Stimulated activated CD8-positive, alpha-beta memory T cell treated with anti-CD3 and anti-CD28 coated beads, Interleukin-15, amount 100 ng/mL, for 24 hours (primary cell): ENCODE data around the gene STRADA.
A peak's percentile ranks its signal among the peaks of the same experiment; 100 is the strongest.

Source experiments
- DNase-seq: peaks from one replicate; pipeline ENCODE4 v3.0.0-alpha.2; 2020; ENCODE audit warnings: low read depth

STRADA gene, protein sequence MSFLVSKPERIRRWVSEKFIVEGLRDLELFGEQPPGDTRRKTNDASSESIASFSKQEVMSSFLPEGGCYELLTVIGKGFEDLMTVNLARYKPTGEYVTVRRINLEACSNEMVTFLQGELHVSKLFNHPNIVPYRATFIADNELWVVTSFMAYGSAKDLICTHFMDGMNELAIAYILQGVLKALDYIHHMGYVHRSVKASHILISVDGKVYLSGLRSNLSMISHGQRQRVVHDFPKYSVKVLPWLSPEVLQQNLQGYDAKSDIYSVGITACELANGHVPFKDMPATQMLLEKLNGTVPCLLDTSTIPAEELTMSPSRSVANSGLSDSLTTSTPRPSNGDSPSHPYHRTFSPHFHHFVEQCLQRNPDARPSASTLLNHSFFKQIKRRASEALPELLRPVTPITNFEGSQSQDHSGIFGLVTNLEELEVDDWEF

DNA sequence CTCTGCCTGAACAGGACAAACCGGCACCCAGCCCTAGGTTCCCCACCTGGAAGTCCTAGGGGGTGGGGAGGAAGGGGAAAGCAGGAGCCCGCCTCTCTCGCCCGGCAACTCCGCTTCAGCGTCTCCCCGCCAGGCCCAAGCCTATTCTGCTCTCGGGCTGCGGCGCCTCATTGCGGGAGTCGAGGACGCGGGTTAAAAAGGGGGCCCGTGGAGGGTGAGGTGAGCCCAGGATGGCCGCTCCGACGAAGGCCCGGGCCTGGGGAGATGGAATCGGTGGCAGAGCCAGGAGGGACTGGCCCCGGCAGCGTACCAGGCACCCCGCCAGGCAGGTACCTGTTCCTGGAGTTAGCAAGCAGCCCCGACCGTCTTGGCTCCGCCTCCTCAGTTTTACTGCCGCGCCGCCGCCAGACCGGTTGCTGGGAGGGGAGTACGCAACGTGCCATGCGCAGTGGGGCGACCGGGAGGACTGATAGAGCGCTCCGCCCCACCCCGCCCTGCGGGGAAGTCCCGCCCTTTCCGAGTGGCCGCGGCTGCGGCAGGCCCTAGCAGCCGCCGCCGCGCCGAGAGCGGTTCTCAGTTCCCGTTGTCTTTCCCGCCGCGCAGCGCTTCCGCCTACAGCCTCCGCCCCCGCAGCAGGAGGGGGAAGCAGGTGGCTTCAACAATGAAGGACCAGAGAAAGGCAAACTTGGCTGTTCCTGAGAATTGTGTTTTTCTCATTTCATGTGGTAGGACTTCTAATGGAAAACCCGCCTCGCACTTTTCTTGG, at the start of gene STRADA:
TSS of gene STRADA (minus strand) at position 392 of the 766 bp plus-strand sequence. CDS start 13,430 bp downstream, outside the sequence.
- DNase-seq: peak; percentile 97

DNA sequence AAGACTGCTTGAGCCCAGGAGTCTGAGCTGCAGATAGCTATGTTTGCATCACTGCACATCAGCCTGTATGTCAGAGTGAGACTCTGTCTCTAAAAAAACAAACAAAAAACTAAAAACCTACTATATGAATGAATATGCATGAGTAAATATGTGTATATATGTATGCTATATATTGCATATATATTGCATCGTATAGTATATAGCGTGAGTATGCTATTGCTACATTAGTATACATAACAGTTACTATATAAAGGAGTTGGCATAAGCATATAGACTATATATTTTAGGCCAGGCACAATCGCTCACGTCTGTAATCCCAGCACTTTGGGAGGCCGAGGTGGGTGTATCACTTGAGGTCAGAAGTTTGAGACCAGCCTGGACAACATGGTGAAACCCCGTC, 48.5 kb upstream of the STRADA start:
- DNase-seq: no peak

DNA sequence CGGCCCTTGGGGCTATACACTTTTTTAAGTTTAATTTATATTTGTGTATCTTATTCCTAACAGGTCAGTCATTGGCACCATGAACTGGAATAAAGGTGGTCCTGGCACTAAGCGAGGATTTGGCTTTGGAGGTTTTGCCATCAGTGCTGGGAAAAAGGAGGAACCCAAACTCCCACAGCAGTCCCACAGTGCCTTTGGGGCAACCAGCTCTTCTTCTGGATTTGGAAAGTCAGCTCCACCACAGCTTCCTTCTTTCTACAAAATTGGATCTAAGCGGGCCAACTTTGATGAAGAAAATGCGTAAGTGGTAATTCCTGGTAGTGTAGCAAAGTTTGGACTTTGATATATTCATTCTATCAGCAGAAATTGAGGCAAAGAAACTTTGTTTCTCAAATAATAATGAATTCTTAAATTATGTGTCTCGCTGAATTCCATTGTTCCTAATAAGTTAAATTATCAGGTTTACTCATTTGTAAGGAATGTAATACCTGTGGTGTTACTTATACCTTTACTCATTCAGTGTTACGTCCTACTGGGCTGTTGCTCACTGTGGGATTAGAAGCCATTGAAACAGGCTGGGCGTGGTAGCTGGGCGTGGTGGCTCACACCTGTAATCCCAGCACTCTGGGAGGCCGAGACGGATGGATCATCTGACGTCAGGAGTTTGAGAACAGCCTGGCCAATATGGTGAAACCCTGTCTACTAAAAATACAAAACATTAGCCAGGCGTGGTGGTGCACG, 45.5 kb upstream of the STRADA start:
- DNase-seq: no peak

DNA sequence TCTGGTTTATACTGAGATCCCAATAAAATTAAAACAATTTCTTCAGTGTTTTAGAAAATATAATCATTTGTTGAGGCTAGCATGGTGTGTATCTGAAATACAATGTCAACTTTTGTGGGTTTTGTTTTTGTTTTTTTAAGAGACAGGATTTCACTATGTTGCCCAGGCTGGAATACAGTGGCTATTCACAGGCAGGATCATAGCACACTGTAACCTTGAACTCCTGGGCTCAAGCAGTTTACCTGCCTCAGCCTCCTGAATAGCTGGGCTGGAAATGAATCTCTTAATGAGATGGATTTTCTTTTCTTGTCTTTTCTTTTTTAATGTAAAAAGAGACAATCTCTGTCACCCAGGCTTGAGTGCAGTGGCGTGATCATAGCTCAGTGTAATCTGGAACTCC, 44.5 kb upstream of the STRADA start:
- no peak for DNase-seq

DNA sequence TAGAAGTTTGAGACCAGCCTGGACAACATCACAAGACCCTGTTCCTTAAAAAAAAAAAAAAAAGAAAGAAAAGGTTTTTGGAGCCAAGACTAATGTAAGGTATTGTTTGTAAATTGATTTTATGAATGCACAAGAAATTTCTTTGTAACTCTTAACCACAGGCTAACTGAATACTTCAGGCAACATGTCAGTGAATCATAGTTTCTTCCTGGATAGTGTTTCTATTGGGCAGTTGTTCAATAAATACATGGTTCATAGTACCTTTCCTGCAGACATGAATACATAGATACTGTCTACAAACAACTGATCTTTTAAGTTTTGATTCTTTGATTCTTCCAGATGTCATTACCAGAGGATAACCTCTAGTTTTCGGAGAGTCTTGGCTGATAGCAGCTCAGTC, 44.0 kb upstream of the STRADA start:
- DNase-seq: no peak

DNA sequence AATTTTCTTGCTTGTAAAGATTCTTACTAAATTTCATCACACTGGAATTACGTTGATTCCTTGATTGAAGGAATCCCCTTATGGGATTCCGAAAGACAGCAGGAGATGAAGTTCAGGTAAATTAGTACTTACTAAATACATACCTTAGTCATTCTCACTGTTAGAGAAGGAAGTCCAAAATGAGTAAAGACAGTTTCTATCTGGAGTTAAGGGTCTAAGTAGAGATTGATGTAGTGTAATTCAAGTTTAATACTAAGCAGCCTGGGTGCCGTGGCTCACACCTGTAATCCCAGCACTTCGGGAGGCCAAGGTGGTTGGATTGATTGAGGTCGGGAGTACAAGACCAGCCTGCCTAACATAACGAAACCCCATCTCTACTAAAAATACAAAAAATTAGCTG, 41.9 kb upstream of the STRADA start:
- DNase-seq: no peak

DNA sequence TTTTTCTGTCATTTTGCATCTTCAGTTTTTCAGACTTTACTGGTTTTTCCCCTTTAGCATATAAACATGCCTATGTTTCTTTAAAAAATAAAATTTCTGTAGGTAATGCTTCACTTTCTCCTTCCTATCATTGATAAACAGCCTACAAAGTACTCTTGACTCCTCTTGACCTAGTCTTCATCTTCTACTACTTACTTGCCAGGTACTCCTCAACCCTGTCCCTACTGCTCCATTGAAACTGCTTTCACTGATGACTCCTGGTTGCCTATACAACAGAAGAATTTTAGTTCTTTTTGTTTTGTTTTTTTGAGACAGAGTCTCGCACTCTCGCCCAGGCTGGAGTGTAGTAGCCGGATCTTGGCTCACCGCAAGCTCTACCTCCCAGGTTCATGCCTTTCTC, 39.3 kb upstream of the STRADA start:
- no peak for DNase-seq

DNA sequence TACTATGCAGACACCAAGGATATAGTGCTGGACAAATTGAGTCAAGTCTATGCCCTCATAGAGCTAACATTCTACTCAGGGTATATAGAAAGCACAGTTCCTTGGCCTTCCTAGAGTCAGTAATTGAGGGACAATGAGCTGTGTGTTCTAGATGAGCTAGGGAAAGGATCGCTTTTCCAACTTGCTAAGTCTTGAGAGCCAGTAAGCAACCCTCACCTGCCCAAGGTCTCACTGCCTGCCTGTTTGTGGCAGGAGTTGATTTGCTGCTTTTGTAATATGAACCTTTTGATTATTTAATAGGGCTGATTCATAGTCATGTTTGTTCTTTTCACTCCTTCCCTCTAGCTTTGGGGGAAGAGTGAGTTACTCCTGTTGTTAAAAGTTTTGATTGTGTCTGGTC, 38.9 kb upstream of the STRADA start:
- DNase-seq: no peak

DNA sequence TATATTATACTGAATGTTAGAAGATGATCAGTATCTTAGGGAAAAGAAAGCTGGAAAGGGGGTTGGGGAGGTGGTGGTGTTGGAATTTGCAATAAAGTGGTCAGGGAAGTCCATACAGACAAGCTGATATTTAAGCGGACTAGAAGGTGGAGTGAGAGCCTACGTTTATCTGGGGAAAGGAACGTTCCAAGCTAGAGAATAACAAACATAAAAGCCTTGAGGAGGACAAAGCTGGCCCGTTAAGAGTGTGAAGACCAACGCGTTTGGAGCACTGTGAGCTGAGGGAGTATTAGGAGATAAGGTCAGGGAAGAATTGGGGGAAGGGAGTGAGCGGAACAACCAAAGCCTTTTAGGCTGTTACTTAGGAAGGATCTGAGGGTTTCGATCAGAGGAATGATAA, 33.8 kb upstream of the STRADA start:
- DNase-seq: no peak

DNA sequence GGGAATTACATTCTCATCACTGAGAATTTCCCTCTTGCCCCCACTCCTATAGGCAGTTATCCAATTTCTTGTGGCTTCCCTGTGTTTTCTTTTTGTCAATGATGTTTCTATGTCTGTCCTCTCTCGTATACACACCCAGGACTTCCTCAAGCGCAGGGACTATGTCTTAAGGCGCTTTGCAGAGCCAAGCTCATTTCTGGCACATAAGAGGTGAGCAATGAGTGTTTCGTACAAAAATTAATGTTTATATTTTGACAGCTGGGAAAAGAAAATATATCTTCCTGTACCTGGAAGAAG, 33.3 kb upstream of the STRADA start:
- DNase-seq: no peak

DNA sequence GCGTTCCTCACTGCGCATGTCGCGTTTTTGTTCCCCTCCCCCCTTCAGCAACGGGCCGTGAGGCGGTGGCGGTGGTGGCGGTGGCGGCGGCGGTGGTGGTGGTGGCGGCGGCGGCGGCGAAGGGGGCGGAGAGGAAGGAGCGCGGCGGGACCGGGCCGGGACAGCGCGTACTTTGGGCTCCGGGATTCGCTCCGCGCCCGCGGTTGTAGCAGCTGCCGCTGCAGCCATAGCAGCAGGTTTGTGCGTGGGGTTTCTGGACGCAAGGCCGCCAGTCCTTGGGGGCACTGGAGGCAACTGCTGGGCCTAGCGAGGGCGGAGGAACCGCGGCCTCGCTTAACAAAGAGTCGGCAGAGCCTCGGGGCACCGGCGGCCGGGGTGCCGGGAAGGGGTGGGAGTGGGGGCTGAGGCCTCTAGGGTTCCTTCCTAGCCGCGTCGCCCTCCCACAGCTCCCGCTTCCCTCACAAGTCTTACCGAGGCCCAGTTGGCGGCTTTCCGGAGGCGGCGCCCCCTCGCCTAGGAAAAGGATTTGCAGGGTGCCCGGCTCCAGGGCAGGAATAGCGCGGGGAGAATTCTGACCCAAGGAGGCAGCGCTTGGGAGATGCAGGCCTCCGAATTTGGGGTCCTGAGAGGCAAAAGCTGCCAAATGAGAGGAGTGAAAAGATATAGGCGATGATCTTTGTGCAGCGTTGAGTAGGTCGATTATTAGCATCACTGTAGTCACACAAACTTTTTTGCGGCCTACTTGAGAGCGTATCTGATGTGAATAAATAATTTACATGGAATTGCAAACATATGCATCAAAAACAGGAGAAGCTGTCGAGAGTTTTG, 32.8 kb upstream of the STRADA start, which contains the start of gene DDX42:
TSS of gene DDX42 (plus strand) at position 30 of the 828 bp plus-strand sequence. CDS start 12,880 bp downstream, outside the sequence.
- peak; percentile 78 for DNase-seq

DNA sequence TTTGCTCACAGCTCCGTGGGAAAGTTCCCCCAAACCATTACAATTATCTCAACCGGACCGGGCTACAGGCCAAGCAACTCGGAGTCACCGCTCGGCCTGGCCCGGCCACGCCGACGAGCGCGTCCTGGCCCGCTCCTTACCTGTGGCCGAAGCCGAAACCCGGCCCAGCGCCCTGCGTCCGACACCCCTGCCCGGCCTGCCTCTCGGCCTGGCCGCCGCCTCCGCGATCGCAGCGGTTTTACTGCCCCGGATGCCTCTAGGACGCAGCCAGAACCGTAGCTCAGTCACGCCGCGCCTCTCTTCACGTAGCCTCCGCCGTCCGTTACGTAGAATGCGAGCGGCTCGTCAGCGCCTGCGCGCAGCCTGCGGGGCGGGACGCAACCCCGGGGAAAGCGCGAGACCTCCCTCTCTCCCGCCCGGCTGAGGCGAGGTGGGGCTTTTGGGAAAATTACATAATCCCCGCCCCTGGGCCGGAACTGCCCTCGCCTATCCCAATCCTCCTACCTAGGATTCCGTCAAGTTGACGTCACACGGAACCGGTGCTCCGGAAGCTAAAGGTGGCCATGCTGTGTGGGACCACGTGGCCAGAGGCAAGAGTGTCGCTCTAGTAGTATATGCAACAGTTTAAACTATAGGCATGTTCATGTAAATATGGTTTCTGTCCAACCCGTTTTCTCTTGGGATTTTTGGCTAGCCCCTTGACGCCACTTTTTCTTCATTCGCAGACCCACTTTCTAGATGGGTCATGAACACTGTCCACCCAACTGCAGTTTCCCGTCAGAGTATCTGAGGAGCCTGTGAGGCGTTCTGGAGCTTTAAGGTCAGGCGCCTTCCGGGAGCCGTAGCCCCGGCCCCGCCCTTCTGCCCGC, 31.9 kb upstream of the STRADA start, which contains the start of gene CCDC47:
TSS of gene CCDC47 (minus strand) at position 326 of the 869 bp plus-strand sequence. CDS start 7,422 bp downstream, outside the sequence.
- peak; percentile 91 for DNase-seq

DNA sequence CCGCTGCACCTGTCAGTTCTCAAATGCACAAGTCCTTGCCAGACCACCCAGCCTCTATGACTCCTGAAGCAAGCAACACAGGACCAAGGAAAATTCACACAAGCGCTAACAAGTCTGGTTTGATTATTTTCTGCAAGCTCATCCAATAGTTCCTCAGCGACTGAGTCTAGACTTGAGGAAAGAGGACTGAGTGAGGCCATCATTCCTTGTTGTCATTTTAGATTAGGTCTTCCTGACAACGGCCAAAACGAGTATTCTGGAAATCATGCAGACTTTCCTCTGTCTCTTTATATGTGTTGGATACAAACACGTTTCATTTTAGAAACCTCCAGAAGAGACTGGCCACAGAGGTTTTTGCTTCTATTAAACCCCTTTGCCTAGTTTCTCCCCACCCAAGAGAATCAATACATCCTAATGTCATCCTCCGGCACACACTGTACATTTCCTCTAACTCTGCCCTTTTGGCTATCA, 31.2 kb upstream of the STRADA start:
- DNase-seq: no peak

DNA sequence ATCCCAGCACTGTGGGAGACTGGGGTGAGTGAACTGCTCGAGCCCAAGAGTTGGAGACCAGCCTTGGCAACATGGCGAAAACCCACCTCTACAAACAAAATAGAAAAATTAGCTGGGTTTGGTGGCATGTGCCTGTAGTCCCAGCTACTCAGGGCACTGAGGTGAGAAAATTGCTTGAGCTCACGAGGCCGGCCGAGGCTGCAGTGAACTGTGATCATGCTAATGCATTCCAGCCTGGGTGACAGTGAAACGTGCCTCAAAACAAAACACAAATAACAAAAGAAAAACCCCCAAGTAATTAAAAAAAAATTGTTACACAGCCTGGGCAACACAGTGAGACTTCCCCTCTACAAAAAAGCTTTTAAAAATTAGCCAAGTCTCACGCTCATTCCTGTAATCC, 26.8 kb upstream of the STRADA start:
- no peak for DNase-seq

DNA sequence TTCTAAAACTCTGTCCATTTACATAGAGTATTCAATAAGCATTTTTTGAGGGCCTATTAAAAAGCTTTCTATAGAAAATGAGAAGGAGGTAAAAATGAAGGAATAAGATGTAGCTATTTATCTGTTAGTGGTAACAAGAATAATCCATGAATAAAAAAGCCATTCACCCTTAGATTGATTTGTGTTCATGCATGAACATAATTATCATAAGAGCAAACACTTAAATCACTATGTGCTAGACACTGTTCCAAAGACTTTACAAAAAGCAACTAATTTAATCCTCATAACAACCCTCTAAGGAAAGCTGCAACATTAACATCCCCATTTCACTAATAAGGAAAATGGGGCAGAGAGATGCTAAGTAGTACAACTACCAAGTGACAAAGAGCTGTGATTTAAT, 25.2 kb upstream of the STRADA start:
- no peak for DNase-seq

DNA sequence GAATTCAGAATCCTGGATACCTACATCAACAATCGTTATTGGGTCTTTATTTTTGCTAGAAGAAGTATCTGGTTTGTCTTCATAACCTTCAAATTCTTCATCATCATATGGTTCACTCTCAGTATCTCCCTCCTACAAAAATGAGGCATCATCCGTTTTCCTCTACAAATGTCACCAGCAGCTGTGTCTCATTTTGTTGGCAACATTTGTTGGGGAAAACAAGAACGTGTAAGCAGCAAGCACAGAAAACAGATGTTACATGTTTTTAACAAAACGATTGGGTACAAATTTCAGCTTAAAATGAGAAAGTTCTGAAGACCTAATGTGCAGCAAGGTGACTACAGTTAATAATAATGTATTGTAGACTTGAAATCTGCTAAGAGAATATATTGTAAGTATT, 23.1 kb upstream of the STRADA start:
- DNase-seq: no peak

DNA sequence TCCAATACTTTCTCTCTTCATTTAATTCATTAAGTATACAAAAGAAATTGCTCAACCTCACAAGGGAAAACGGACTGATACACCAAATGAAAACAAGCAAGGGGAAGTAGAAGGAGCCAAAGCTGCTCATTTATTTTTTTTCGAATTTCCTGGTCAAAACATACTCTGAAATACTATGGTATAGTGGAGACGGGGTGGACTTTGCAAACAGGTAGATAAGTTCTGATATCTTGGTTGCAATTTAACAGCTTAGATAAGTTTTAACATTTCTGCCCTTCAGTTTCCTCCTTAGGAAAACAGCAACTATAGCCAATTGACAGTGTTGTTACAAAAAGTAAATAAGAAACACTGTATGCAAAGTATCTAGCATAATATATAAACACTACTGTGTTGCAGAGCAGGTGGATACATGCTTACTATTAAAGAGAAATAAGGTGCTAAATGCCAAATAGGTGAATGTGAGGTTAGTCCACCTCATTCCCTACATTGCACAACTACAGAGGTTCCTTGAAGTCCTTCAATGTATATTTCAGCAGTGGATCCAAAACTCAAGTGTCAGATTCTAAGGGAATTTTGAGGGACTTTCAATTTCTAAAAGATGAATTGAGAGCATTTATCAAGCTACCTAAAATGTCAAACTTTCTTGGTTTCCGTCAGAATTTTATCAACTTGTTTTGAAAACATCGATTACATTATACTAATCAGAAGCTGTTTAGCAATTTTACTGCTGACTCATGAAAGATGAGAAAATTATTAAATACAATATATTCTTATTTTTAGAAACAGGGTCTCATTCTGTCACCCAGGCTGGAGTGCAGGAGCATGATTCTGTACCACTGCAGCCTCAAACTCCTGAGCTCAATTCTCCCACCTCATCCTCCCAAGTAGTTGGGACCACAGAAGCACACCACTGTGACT, 20.8 kb upstream of the STRADA start:
- DNase-seq: no peak

DNA sequence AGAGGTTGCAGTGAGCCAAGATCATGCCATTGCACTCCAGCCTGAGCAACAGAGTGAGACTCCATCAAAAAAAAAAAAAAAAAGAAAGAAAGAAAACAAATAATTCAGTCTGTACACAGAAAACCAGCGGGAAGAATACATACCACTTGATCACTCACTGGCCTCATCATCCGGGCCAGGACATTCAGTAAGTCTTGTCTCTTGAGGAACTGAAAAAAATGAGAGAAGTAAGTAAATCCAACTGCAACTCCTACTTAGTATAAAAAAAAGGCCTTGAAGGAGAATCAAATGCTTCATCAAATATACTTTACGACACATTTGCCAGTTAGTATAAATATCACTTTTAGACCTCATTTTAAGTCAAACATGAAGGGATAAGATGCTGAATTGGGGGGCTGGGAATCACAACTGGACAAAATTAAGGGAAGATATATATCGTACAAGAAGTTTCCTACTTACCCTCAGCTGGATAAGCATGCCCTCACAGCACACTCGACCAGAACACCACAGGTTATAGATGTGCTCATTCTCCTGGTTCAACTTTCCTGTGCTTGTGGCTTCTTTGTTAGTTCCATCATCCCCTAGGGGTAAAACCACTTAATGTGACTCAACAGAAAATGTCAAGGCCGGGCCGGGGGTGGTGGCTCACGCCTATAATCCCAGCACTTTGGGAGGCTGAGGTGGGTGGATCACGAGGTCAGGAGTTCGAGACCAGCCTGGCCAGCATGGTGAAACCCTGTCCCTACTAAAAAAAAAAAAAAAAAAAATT, 19.4 kb upstream of the STRADA start:
- no peak for DNase-seq

DNA sequence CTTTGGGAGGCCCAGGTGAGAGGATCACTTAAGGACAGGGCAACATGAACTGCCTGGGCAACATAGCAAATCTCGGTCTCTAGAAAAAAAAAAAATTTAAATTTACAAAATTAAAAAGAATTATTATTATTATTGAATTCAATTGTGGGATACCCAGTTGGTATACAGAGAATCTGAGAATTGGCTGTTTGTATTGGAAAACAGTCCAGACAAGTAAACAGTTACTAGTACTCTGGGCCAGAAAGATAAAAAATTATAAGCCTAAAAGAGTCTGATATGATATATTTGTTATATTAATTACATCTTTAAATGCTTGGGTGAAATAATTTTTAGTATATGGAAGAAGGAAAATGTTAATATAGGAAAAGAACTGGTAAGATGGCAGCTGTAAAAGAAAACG, 16.8 kb upstream of the STRADA start:
- DNase-seq: no peak
